ENCODE results near the gene COMP. TPM values are rescaled to one million over a fixed set of nuclear protein-coding genes. Genes with fewer than 3 reads are reported as not detected.
A peak's percentile ranks its signal among the peaks of the same experiment; 100 is the strongest.

COMP gene
- total RNA-seq, 1 experiment from 2014 or later = 0.13 TPM

- TF ChIP-seq AFF4 (CRISPR knock-in tag; IDR thresholded peaks at IDR 0.05; ENCODE audit: borderline replicate concordance) = no peak
- TF ChIP-seq EMX1 (CRISPR knock-in tag; IDR thresholded peaks at IDR 0.05) = no peak
- no peak for TF ChIP-seq NFE2L1 (CRISPR knock-in tag; IDR thresholded peaks at IDR 0.05)
Measured at GRCh38 chr19:18764591-18765051, 26.5 kb downstream of the COMP start (continued).

DNA sequence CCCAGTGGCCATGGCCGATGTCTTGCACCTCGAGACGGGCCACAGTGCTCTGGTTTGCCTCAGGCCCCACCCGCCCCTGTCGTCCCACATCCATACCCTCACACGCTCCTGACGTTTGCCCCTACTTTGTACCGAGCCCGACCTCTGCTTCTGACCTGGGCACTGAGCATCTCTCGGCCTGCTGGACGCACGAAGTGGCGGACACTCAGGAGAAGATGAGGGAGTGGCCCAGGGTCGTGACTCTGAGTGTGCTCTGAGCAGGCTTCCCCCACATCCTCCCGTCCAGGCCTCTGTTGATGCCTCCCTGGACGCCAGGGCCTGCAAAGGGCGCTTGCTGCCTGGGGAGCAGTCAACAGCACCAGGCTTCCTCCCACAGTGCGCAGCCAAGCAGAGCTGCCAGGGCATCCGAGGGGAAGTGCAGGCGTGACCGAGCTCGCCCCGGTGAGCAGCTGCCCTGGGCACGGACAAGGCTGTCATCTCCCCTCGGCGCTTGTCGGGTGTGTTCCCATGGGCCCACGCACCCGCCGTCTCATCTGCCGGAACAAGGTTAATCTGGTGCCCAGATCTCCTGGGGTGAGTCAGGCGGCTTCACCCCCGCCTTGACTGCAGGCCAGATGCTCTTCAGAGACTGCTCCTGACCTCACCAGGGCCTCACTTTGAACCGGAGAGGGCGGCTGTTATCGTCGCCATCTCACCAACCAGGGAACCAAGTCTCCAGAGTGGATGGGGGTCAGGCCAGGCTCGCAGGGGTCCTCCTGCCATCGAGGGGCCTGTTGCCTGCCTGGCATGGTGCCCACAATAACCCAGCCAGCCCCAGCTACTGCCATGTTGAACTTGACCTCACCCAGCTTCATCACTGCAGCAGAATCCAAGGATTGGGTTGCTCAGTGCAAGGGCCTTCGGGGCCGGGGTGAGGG lies 27.2 kb downstream of the COMP start:
- no peaks in the 10 kb centered on the region for H3K36me3 Mint-ChIP-seq
- no peak for TF ChIP-seq NR3C1 (CRISPR knock-in tag; conservative IDR thresholded peaks at IDR 0.05; ENCODE audit: low read depth)
- TF ChIP-seq NFATC4 (CRISPR knock-in tag; IDR thresholded peaks at IDR 0.05) = no peak
- TF ChIP-seq FOXP1 (CRISPR knock-in tag; IDR thresholded peaks at IDR 0.05; ENCODE audit: borderline replicate concordance) = no peak
- TF ChIP-seq JAZF1 (CRISPR knock-in tag; IDR thresholded peaks at IDR 0.05) = no peak
- no peak for TF ChIP-seq OVOL2 (CRISPR knock-in tag; IDR thresholded peaks at IDR 0.05; ENCODE audit: borderline replicate concordance)
- TF ChIP-seq JUN (CRISPR knock-in tag; IDR thresholded peaks at IDR 0.05) = no peak
- H3K27ac Mint-ChIP-seq = no peak overlapping the region
- H3K9me3 Mint-ChIP-seq = no peaks in the 10 kb centered on the region
- ChIA-PET CTCF (interaction anchor here (1.0 to 2.2 kb wide), 5 partner anchors 8 to 294 kb away, joined by 3 to 8 read pairs (median 5); no protein-coding TSS in a partner anchor), POLR2A (interaction anchor here (0.6 kb wide), 1 partner anchor 15 kb away, joined by 3 read pairs; no protein-coding TSS in a partner anchor)
- peaks cover 65% of the 10 kb centered on the region for H3K27me3 Mint-ChIP-seq (ENCODE audit: low read depth)
- H3K4me1 Mint-ChIP-seq = peaks cover 2% of the 10 kb centered on the region; the same call in 1 of the 2 replicates
- no peak for ATAC-seq
- no peak overlapping the region for H3K4me3 Mint-ChIP-seq
- no peak for DNase-seq (ENCODE audit: low spot score)

DNA sequence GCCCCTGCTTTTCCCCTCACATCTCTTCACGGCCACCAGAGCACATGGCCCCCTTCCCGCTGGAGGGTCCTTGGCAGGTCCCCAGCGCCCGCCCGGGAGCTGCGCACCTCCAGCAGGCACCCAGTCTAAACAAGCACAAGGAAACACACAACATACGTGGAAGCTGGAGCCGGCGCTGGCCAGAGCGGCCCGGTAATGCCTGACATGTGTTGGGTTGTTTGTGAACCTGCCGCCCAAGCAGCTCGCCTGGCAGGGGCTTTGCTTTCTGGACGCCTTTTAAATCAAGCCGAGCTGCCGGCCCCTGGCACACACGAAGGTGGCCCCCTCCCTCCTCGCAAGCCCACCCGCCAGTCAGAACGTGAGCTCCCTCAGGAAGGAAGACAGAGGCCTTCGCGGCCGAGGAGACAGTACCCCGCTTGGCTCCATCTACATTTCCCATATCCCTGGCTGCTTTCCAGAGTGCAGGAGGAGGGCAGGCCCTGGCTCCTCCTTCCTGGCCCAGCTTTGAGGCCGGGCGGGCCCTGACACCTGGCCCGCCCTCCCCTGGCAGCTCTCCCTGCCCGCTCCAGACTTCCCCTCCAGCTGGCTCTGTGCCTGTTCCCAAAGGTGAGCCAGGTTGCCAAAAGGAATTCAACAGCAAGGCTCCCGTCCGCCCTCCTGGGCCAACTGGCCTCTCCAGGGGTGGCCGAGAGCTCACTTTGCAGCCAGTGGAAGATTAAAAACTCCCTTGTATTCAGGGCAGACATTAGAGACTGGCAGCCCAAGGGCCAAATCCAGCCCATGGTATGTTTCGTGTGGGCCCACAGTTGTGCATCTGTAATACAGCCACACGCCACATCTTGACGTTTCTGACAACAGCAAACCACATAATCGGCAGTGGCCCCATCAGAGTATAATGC lies 28.7 kb downstream of the COMP start:
- Mint-ChIP-seq H3K4me1 (peaks cover 2% of the 10 kb centered on the region; the same call in 1 of the 2 replicates), H3K27ac (no peak overlapping the region), H3K36me3 (no peaks in the 10 kb centered on the region), H3K27me3 (ENCODE audit: low read depth) (peaks cover 58% of the 10 kb centered on the region), H3K9me3 (no peaks in the 10 kb centered on the region), H3K4me3 (no peak overlapping the region)
- TF ChIP-seq ZNF416 (CRISPR knock-in tag; IDR thresholded peaks at IDR 0.05) = no peak
- ChIA-PET CTCF (interaction anchor here (1.1 to 2.2 kb wide), 7 partner anchors 9 to 278 kb away, joined by 3 to 10 read pairs (median 4); partner anchors contain the start of gene REX1BD), POLR2A (no interaction called here)
- ATAC-seq = peak; percentile 75
- DNase-seq (ENCODE audit: low spot score) = peak; percentile 38

DNA sequence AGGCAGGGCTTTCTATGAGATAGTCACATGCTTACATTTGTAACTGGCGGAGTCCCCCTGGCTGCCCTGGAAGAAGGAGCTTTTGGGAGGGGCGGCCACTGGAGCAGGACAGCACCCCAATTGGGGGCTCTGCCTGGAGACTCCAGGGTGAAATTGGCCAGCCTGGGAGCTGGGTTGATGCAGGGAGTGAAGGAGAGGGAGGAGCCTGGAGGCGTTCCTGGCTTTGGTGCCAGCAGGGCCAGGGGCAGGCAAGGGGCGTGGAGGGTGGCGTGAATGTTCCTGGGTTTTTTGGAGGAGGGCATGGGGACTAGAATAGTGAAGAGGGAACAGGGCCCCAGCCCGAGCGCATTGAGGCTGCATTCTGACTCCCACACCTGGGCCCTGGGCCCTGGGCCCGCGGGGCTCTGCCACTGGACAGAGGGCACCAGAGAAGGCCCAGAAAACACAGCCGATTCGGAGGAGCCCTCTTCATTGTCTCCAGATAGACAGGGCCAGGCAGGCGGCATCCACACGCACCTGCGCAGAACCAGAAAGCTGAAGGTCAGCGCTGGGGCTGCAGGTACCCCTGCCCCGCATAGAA lies 29.5 kb downstream of the COMP start:
- Mint-ChIP-seq H3K9me3 (no peaks in the 10 kb centered on the region), H3K4me1 (peaks cover 2% of the 10 kb centered on the region; the same call in 1 of the 2 replicates), H3K36me3 (no peaks in the 10 kb centered on the region), H3K27ac (no peak overlapping the region), H3K4me3 (no peak overlapping the region), H3K27me3 (ENCODE audit: low read depth) (peaks cover 52% of the 10 kb centered on the region)
- ChIA-PET POLR2A (no interaction called here), CTCF (interaction anchor here (1.1 to 2.2 kb wide), 7 partner anchors 10 to 277 kb away, joined by 3 to 10 read pairs (median 4); partner anchors contain the start of gene REX1BD)
- ATAC-seq (no peak), DNase-seq (ENCODE audit: low spot score) (no peak)
- no peak for TF ChIP-seq ZNF423 (CRISPR knock-in tag; IDR thresholded peaks at IDR 0.05)
- no peak for TF ChIP-seq NR2C2 (CRISPR knock-in tag; IDR thresholded peaks at IDR 0.05)
- TF ChIP-seq ZNF671 (CRISPR knock-in tag; IDR thresholded peaks at IDR 0.05) = no peak
- TF ChIP-seq RORB (CRISPR knock-in tag; IDR thresholded peaks at IDR 0.05) = no peak
- TF ChIP-seq CDX4 (CRISPR knock-in tag; IDR thresholded peaks at IDR 0.05; ENCODE audit: borderline replicate concordance) = no peak
- TF ChIP-seq GTF2I (CRISPR knock-in tag; conservative IDR thresholded peaks at IDR 0.05) = no peak
- TF ChIP-seq MXD4 (CRISPR knock-in tag; IDR thresholded peaks at IDR 0.05; ENCODE audit: borderline replicate concordance) = no peak
- no peak for TF ChIP-seq FOXJ3 (CRISPR knock-in tag; IDR thresholded peaks at IDR 0.05; ENCODE audit: borderline replicate concordance)
- no peak for TF ChIP-seq CREB1 (CRISPR knock-in tag; IDR thresholded peaks at IDR 0.05)
- TF ChIP-seq AR (CRISPR knock-in tag; IDR thresholded peaks at IDR 0.05) = no peak
- TF ChIP-seq GABPB1 (CRISPR knock-in tag; IDR thresholded peaks at IDR 0.05) = no peak

All from WTC11 (cell line).